Measurements from ENCODE around the gene KIF3A. TPM values are rescaled to one million over a fixed set of nuclear protein-coding genes. Genes with fewer than 3 reads are reported as not detected.

Gene KIF3A
- total and polyA plus RNA-seq, 2 experiments from 2014 or later: 11.2 to 19.7 TPM

DNA sequence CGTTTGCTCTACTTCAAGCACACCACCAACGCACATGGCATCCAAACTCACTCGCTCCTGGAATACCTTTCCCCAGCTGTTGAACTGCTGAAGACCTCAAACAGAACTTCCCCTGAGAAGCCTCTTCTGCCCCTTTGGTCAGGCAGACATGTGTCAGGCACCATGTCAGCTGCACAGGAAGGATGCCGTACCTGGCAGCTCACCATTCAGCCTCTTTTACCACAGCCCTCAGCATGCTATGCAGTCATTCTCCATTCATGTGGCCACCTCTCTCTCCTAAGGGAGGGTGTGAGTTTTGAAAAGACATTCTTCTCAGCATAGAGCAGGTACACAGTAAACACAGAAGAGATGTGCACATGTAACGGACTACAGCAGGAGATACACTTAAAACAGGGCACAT is 49.4 kb downstream of the KIF3A start (continued):
- TF ChIP-seq EZH2 (IDR thresholded peaks at IDR 0.05; ENCODE audit: low read depth, unreplicated experiment) (no peak), POLR2AphosphoS5 (IDR thresholded peaks at IDR 0.05; ENCODE audit: low read depth) (no peak), JUNB (IDR thresholded peaks at IDR 0.05; ENCODE audit: unreplicated experiment) (no peak), CREB1 (CRISPR knock-in tag; IDR thresholded peaks at IDR 0.05; ENCODE audit: low read depth) (no peak), EZH2phosphoT487 (IDR thresholded peaks at IDR 0.05; ENCODE audit: unreplicated experiment) (no peak), ZNF114 (CRISPR knock-in tag; IDR thresholded peaks at IDR 0.05) (no peak), NANOG (IDR thresholded peaks at IDR 0.05; ENCODE audit: borderline replicate concordance) (no peak)
- TF ChIP-seq, protein P1, sequence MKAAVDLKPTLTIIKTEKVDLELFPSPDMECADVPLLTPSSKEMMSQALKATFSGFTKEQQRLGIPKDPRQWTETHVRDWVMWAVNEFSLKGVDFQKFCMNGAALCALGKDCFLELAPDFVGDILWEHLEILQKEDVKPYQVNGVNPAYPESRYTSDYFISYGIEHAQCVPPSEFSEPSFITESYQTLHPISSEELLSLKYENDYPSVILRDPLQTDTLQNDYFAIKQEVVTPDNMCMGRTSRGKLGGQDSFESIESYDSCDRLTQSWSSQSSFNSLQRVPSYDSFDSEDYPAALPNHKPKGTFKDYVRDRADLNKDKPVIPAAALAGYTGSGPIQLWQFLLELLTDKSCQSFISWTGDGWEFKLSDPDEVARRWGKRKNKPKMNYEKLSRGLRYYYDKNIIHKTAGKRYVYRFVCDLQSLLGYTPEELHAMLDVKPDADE (IDR thresholded peaks at IDR 0.05): no peak

DNA sequence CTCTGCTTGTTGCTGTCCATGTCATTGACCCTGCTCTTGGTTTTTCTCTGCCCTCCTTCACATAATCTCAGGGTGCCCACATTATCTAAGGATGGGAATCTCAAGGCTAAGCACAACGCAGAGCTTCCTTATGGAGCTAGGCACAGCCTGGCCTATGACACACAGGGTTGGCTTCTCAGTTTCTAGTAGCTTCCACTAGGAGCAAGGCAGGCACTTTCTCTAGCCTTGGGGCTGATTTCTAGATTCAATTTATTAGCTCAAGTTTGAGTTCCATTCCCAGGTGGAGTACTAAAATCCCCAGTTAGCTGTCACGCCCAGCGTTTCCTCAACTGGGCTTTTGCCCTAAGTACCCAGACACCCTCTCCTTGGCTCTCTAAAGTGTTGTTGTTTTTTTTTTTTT is 51.2 kb downstream of the KIF3A start:
- no peaks in the 10 kb centered on the region for H4K20me1 ChIP-seq (replicated peaks; ENCODE audit: insufficient read depth)
- ATAC-seq (no peak), DNase-seq (ENCODE audit: low spot score) (no peak)
- no peak overlapping the region for H3K27ac ChIP-seq (ENCODE audit: low read depth)
- no peak overlapping the region for H3K4me3 ChIP-seq
- H3K4me1 ChIP-seq (ENCODE audit: insufficient read depth): no peaks in the 10 kb centered on the region
- H3K27me3 Mint-ChIP-seq (ENCODE audit: insufficient read depth, low read depth, poor library complexity): peaks cover 5% of the 10 kb centered on the region
- H2AFZ ChIP-seq: no peak overlapping the region
- no peaks in the 10 kb centered on the region for H3K9me3 Mint-ChIP-seq
- H3K36me3 ChIP-seq (ENCODE audit: insufficient read depth): no peaks in the 10 kb centered on the region
- H3K36me3 Mint-ChIP-seq (ENCODE audit: low read depth): no peaks in the 10 kb centered on the region
- H3K9me2 ChIP-seq (ENCODE audit: insufficient read depth): no peaks in the 10 kb centered on the region
- H3K79me2 ChIP-seq (replicated peaks; ENCODE audit: insufficient read depth): no peaks in the 10 kb centered on the region
- H3K4me1 Mint-ChIP-seq: no peaks in the 10 kb centered on the region; the same call in 2 of the 3 replicates
- no peak overlapping the region for H3K4me2 ChIP-seq
- H3K27ac Mint-ChIP-seq: no peak overlapping the region; the same call in 1 of the 2 replicates
- no peaks in the 10 kb centered on the region for H3K27me3 ChIP-seq (ENCODE audit: insufficient read depth)
- H3F3A ChIP-seq (replicated peaks; ENCODE audit: low read depth): no peaks in the 10 kb centered on the region
- H3K4me3 Mint-ChIP-seq: no peak overlapping the region
- TF ChIP-seq ZNF114 (CRISPR knock-in tag; IDR thresholded peaks at IDR 0.05): no peak
- TF ChIP-seq EZH2phosphoT487 (IDR thresholded peaks at IDR 0.05; ENCODE audit: unreplicated experiment): no peak
- TF ChIP-seq, protein P2, sequence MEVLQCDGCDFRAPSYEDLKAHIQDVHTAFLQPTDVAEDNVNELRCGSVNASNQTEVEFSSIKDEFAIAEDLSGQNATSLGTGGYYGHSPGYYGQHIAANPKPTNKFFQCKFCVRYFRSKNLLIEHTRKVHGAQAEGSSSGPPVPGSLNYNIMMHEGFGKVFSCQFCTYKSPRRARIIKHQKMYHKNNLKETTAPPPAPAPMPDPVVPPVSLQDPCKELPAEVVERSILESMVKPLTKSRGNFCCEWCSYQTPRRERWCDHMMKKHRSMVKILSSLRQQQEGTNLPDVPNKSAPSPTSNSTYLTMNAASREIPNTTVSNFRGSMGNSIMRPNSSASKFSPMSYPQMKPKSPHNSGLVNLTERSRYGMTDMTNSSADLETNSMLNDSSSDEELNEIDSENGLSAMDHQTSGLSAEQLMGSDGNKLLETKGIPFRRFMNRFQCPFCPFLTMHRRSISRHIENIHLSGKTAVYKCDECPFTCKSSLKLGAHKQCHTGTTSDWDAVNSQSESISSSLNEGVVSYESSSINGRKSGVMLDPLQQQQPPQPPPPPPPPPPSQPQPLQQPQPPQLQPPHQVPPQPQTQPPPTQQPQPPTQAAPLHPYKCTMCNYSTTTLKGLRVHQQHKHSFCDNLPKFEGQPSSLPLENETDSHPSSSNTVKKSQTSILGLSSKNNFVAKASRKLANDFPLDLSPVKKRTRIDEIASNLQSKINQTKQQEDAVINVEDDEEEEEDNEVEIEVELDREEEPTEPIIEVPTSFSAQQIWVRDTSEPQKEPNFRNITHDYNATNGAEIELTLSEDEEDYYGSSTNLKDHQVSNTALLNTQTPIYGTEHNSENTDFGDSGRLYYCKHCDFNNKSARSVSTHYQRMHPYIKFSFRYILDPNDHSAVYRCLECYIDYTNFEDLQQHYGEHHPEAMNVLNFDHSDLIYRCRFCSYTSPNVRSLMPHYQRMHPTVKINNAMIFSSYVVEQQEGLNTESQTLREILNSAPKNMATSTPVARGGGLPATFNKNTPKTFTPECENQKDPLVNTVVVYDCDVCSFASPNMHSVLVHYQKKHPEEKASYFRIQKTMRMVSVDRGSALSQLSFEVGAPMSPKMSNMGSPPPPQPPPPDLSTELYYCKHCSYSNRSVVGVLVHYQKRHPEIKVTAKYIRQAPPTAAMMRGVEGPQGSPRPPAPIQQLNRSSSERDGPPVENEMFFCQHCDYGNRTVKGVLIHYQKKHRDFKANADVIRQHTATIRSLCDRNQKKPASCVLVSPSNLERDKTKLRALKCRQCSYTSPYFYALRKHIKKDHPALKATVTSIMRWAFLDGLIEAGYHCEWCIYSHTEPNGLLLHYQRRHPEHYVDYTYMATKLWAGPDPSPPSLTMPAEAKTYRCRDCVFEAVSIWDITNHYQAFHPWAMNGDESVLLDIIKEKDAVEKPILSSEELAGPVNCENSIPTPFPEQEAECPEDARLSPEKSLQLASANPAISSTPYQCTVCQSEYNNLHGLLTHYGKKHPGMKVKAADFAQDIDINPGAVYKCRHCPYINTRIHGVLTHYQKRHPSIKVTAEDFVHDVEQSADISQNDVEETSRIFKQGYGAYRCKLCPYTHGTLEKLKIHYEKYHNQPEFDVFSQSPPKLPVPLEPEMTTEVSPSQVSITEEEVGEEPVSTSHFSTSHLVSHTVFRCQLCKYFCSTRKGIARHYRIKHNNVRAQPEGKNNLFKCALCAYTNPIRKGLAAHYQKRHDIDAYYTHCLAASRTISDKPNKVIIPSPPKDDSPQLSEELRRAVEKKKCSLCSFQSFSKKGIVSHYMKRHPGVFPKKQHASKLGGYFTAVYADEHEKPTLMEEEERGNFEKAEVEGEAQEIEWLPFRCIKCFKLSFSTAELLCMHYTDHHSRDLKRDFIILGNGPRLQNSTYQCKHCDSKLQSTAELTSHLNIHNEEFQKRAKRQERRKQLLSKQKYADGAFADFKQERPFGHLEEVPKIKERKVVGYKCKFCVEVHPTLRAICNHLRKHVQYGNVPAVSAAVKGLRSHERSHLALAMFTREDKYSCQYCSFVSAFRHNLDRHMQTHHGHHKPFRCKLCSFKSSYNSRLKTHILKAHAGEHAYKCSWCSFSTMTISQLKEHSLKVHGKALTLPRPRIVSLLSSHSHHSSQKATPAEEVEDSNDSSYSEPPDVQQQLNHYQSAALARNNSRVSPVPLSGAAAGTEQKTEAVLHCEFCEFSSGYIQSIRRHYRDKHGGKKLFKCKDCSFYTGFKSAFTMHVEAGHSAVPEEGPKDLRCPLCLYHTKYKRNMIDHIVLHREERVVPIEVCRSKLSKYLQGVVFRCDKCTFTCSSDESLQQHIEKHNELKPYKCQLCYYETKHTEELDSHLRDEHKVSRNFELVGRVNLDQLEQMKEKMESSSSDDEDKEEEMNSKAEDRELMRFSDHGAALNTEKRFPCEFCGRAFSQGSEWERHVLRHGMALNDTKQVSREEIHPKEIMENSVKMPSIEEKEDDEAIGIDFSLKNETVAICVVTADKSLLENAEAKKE (CRISPR knock-in tag; IDR thresholded peaks at IDR 0.05): no peak
- TF ChIP-seq, protein P1 (IDR thresholded peaks at IDR 0.05): no peak
- no peak for TF ChIP-seq CREB1 (CRISPR knock-in tag; IDR thresholded peaks at IDR 0.05; ENCODE audit: low read depth)
- TF ChIP-seq, protein P3, sequence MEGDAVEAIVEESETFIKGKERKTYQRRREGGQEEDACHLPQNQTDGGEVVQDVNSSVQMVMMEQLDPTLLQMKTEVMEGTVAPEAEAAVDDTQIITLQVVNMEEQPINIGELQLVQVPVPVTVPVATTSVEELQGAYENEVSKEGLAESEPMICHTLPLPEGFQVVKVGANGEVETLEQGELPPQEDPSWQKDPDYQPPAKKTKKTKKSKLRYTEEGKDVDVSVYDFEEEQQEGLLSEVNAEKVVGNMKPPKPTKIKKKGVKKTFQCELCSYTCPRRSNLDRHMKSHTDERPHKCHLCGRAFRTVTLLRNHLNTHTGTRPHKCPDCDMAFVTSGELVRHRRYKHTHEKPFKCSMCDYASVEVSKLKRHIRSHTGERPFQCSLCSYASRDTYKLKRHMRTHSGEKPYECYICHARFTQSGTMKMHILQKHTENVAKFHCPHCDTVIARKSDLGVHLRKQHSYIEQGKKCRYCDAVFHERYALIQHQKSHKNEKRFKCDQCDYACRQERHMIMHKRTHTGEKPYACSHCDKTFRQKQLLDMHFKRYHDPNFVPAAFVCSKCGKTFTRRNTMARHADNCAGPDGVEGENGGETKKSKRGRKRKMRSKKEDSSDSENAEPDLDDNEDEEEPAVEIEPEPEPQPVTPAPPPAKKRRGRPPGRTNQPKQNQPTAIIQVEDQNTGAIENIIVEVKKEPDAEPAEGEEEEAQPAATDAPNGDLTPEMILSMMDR (conservative IDR thresholded peaks at IDR 0.05; ENCODE audit: low read depth in 2 of 2): no peak
- TF ChIP-seq, protein P4, sequence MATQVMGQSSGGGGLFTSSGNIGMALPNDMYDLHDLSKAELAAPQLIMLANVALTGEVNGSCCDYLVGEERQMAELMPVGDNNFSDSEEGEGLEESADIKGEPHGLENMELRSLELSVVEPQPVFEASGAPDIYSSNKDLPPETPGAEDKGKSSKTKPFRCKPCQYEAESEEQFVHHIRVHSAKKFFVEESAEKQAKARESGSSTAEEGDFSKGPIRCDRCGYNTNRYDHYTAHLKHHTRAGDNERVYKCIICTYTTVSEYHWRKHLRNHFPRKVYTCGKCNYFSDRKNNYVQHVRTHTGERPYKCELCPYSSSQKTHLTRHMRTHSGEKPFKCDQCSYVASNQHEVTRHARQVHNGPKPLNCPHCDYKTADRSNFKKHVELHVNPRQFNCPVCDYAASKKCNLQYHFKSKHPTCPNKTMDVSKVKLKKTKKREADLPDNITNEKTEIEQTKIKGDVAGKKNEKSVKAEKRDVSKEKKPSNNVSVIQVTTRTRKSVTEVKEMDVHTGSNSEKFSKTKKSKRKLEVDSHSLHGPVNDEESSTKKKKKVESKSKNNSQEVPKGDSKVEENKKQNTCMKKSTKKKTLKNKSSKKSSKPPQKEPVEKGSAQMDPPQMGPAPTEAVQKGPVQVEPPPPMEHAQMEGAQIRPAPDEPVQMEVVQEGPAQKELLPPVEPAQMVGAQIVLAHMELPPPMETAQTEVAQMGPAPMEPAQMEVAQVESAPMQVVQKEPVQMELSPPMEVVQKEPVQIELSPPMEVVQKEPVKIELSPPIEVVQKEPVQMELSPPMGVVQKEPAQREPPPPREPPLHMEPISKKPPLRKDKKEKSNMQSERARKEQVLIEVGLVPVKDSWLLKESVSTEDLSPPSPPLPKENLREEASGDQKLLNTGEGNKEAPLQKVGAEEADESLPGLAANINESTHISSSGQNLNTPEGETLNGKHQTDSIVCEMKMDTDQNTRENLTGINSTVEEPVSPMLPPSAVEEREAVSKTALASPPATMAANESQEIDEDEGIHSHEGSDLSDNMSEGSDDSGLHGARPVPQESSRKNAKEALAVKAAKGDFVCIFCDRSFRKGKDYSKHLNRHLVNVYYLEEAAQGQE (IDR thresholded peaks at IDR 0.05; ENCODE audit: unreplicated experiment): no peak
- no peak for TF ChIP-seq JUNB (IDR thresholded peaks at IDR 0.05; ENCODE audit: unreplicated experiment)
- no peak for TF ChIP-seq POLR2AphosphoS5 (IDR thresholded peaks at IDR 0.05; ENCODE audit: low read depth)
